ENCODE measurements around the gene XPNPEP2. TPM values are rescaled to one million over a fixed set of nuclear protein-coding genes. Genes with fewer than 3 reads are reported as not detected.

The XPNPEP2 gene
- total and polyA plus RNA-seq, 9 of the 15 experiments (the other 6 are each of a cell fraction or from before 2014, with no cell fraction given) = 0.03 to 0.19 (median 0.09) TPM; not detected in 5

DNA sequence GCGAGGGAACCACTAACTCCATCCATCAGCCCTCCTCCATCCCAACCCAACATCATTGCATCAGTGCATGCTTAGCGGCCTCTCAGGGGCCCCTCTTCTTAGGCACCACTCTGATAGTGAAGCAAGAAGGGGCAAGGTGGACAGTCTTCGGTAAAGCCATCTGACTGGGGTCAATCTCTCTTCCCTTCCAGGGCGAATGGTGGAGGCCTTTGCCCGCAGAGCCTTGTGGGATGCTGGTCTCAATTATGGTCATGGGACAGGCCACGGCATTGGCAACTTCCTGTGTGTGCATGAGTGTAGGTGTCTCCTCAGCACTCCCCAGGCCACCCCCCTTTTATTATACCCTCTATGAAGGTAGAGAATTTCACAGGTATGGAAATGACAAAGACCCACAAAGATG lies 22.2 kb downstream of the XPNPEP2 start:
- Histone ChIP-seq H3K27me3 (ENCODE audit: control insufficient read depth in 2 of 2, insufficient read depth in 2 of 2, low read length in 2 of 2) (no peaks in the 10 kb centered on the region), H3K4me1 (replicated peaks in 1 of 2; ENCODE audit: control insufficient read depth in 2 of 2, insufficient read depth in 2 of 2, low read length in 2 of 2) (peaks cover 12 to 14% of the 10 kb centered on the region in 2 experiments; a peak in 4 of 5 replicates), H3K9ac (ENCODE audit: insufficient read depth in 1 of 2, low read depth in 2 of 2, low read length in 2 of 2) (no peak overlapping the region), H3K27ac (ENCODE audit: extremely low read depth, low read depth, low read length) (no peak overlapping the region), H3K36me3 (ENCODE audit: control insufficient read depth, insufficient read depth, low read length) (no peaks in the 10 kb centered on the region), H3K9me1 (ENCODE audit: control insufficient read depth, insufficient read depth, low read length) (peaks cover 2% of the 10 kb centered on the region), H3K4me3 (no peak overlapping the region), H3K79me2 (ENCODE audit: control insufficient read depth, insufficient read depth, low read length) (no peaks in the 10 kb centered on the region), H3K4me2 (ENCODE audit: insufficient read depth, low read length) (no peak overlapping the region), H4K20me1 (replicated peaks; ENCODE audit: control insufficient read depth, insufficient read depth, low read length) (no peaks in the 10 kb centered on the region), H3K9me3 (replicated peaks; ENCODE audit: control insufficient read depth, insufficient read depth, low read depth, low read length) (no peaks in the 10 kb centered on the region), H2AFZ (ENCODE audit: low read depth, low read length) (no peak overlapping the region)
- in situ Hi-C loops (cut with MboI) = no loop called here
- WGBS (ENCODE audit: insufficient coverage, low coverage, missing lambda C conversion rate) = 72% methylated on average over 6 of the region's 6 CpGs
- FAIRE-seq = no peak
- intact Hi-C loops (cut with micrococcal nuclease) = no loop called here
- no peak for TF ChIP-seq EGR1 (conservative IDR thresholded peaks at IDR 0.05)
- DNase-seq (ENCODE audit: extremely low read depth in 1 of 4, low spot score in 3 of 4) = no peak
- POLR2A ChIA-PET = no interaction called here
- BruUV-seq (replicated peaks) = no TSS peak
- no peak for ATAC-seq
- CTCF ChIA-PET (ENCODE audit: low intra/inter-chr PET ratio) = no interaction called here

DNA sequence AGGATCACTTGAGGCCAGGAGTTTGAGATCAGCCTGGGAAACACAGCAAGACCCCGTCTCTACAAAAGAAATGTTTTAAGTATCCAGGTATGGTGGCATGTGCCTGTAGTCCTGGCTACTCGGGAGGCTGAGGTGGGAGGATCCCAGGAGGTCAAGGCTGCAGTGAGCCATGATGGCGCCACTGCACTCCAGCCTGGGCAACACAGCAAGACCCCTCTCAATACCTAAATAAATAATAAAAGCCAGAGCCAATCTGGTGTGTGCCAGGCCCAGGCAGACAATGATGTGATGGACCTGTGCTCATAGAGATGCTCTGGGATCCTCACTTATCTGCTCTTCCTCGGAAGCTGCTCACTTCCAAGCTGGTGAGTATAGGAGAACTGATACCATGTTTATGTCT lies 22.8 kb downstream of the XPNPEP2 start:
- Histone ChIP-seq H3K27ac (ENCODE audit: extremely low read depth, low read depth, low read length) (no peak overlapping the region), H3K9me1 (ENCODE audit: control insufficient read depth, insufficient read depth, low read length) (peaks cover 2% of the 10 kb centered on the region), H3K79me2 (ENCODE audit: control insufficient read depth, insufficient read depth, low read length) (no peaks in the 10 kb centered on the region), H3K36me3 (ENCODE audit: control insufficient read depth, insufficient read depth, low read length) (no peaks in the 10 kb centered on the region), H3K9ac (ENCODE audit: insufficient read depth in 1 of 2, low read depth in 2 of 2, low read length in 2 of 2) (no peak overlapping the region; a peak in 1 of 4 replicates), H3K4me1 (replicated peaks in 1 of 2; ENCODE audit: control insufficient read depth in 2 of 2, insufficient read depth in 2 of 2, low read length in 2 of 2) (peaks cover 12 to 14% of the 10 kb centered on the region in 2 experiments; a peak in 4 of 5 replicates), H3K27me3 (ENCODE audit: control insufficient read depth in 2 of 2, insufficient read depth in 2 of 2, low read length in 2 of 2) (no peaks in the 10 kb centered on the region), H3K9me3 (replicated peaks; ENCODE audit: control insufficient read depth, insufficient read depth, low read depth, low read length) (no peaks in the 10 kb centered on the region), H4K20me1 (replicated peaks; ENCODE audit: control insufficient read depth, insufficient read depth, low read length) (no peaks in the 10 kb centered on the region), H3K4me3 (no peak overlapping the region), H2AFZ (ENCODE audit: low read depth, low read length) (no peak overlapping the region), H3K4me2 (ENCODE audit: insufficient read depth, low read length) (no peak overlapping the region)
- FAIRE-seq = no peak
- in situ Hi-C loops (cut with MboI) = no loop called here
- ChIA-PET CTCF (ENCODE audit: low intra/inter-chr PET ratio) (no interaction called here), POLR2A (interaction anchor here (0.6 to 0.8 kb wide), 3 partner anchors 10 to 198 kb away, joined by 3 read pairs; no protein-coding TSS in a partner anchor)
- TF ChIP-seq ZNF121 (CRISPR knock-in tag; conservative IDR thresholded peaks at IDR 0.05) = peak; percentile 53
- no peak for TF ChIP-seq HDAC3 (IDR thresholded peaks at IDR 0.05; ENCODE audit: borderline replicate concordance, partially characterized antibody)
- no TSS peak for BruUV-seq (replicated peaks)
- 44% methylated on average over 3 of the region's 4 CpGs for WGBS (ENCODE audit: insufficient coverage, low coverage, missing lambda C conversion rate)
- DNase-seq (ENCODE audit: extremely low read depth in 1 of 4, low spot score in 3 of 4) = no peak
- intact Hi-C loops (cut with micrococcal nuclease) = no loop called here
- no peak for ATAC-seq

All from K562 (cell line).